Type B pancreatic cell (in vitro differentiated cells): ENCODE measurements around the gene RAPGEF4. TPM values are rescaled to one million over a fixed set of nuclear protein-coding genes. Genes with fewer than 3 reads are reported as not detected.
A peak's percentile ranks its signal among the peaks of the same experiment; 100 is the strongest.

Experiments used
- DNase-seq: peaks from one replicate; pipeline ENCODE4 v3.0.0; 2021; ENCODE audit warnings: mixed read lengths; ENCODE audit not compliant: unreplicated experiment; ENCODE audit errors: extremely low spot score
- H3K27ac Mint-ChIP-seq: 2 replicates; pipeline ENCODE4 v1.8.0; 2021; ENCODE audit warnings: mild to moderate bottlenecking, mixed read lengths
- H3K27me3 Mint-ChIP-seq: 2 replicates; pipeline ENCODE4 v1.8.0; 2021; ENCODE audit warnings: mixed read lengths
- H3K36me3 Mint-ChIP-seq: 2 replicates; pipeline ENCODE4 v1.8.0; 2021; ENCODE audit warnings: mixed read lengths
- H3K4me1 Mint-ChIP-seq: one replicate; pipeline ENCODE4 v1.8.0; 2021; ENCODE audit warnings: mixed read lengths; ENCODE audit not compliant: unreplicated experiment
- H3K4me3 Mint-ChIP-seq: 2 replicates; pipeline ENCODE4 v1.8.0; 2021; ENCODE audit warnings: mild to moderate bottlenecking, mixed read lengths
- H3K9me3 Mint-ChIP-seq: 2 replicates; pipeline ENCODE4 v1.8.0; 2021; ENCODE audit warnings: mixed read lengths
- total RNA-seq: library from RNA; stranded (reverse); gene quantifications from 2 replicates; pipeline ENCODE4 v1.2.1, GENCODE V29; 2021; ENCODE audit warnings: low replicate concordance
- TF ChIP-seq, protein P1 (sequence below): fragments of 200-600 bp; sonication (generic); conservative IDR thresholded peaks from 2 replicates; pipeline ENCODE4 v1.5.0; 2021; ENCODE audit warnings: antibody characterized with exemption, mild to moderate bottlenecking

The RAPGEF4 gene
- total RNA-seq, 1 donor from 2014 or later, result 4.3 TPM

DNA sequence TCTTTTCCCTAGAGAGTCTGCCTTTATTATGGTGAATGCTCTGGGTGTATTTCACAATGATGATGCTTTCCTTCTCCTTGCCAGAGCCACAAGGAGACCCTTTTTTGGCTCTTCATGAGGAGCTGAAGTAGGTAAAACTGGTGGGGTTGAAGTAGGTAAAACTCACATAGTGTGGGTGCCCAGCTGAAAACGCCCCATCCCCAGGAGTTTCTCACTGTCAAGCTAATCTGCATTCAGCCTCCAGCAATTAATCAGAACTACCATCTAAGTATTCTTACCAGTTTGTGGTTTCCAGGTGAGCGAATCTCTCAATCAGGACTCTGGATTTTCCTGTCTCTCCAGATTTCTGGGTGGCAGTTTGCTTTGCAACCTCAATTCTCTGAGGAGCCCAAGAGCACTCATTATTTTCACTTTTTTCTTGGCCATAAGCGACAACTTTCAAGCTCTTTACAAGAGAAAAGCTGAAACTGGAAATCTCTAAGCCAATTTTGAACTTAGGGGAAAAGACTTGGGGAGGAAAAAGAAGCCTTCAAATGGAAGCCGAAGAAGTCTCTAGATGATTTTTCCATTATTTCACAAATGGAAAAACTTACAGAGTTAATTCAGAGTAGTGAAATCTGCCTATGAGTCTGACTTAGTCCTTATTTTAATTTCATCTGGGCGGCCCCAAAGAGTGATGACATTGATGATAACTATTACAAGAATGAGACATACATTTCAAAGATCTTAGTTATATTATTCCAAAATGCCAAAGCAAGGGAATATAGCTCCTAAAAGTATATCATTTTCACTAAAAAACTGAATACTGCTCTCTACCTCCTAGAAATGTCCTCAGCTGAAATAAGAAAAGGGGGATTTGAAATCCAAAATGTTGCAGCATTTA is 218.6 kb downstream of the RAPGEF4 start:
- H3K36me3 Mint-ChIP-seq, result no peaks in the 10 kb centered on the region
- H3K4me3 Mint-ChIP-seq, result peak overlapping the region; percentile 65
- peaks cover 12% of the 10 kb centered on the region for H3K4me1 Mint-ChIP-seq
- no peaks in the 10 kb centered on the region for H3K27me3 Mint-ChIP-seq
- DNase-seq, result no peak
- peak overlapping the region; percentile 89 for H3K27ac Mint-ChIP-seq
- peaks cover 6% of the 10 kb centered on the region for H3K9me3 Mint-ChIP-seq
- TF ChIP-seq, protein P1, sequence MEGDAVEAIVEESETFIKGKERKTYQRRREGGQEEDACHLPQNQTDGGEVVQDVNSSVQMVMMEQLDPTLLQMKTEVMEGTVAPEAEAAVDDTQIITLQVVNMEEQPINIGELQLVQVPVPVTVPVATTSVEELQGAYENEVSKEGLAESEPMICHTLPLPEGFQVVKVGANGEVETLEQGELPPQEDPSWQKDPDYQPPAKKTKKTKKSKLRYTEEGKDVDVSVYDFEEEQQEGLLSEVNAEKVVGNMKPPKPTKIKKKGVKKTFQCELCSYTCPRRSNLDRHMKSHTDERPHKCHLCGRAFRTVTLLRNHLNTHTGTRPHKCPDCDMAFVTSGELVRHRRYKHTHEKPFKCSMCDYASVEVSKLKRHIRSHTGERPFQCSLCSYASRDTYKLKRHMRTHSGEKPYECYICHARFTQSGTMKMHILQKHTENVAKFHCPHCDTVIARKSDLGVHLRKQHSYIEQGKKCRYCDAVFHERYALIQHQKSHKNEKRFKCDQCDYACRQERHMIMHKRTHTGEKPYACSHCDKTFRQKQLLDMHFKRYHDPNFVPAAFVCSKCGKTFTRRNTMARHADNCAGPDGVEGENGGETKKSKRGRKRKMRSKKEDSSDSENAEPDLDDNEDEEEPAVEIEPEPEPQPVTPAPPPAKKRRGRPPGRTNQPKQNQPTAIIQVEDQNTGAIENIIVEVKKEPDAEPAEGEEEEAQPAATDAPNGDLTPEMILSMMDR, result no peak

DNA sequence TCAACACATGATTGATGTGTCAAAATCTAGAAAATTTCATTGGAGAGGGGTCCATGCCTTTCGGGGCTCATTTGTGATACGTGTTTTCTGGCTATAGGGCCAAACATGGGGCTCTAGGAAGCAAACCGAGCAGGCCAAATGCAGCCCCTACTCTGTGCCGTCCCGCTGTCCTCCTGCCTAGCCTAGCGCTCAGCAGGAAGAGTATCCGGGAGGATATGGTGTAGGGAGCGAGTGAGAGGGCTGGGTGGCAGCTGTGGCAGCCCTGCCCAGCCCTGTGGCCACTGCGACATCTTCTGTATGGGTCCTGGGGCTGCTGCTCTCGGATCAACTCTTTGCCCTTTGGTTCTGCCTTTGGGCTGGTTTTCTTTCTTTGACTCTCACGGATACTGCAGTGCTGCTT is 219.9 kb downstream of the RAPGEF4 start:
- H3K36me3 Mint-ChIP-seq, result no peaks in the 10 kb centered on the region
- DNase-seq, result no peak
- no peak overlapping the region for H3K27ac Mint-ChIP-seq
- peaks cover 6% of the 10 kb centered on the region for H3K9me3 Mint-ChIP-seq
- TF ChIP-seq, protein P1, result no peak
- peaks cover 17% of the 10 kb centered on the region for H3K4me1 Mint-ChIP-seq
- H3K27me3 Mint-ChIP-seq, result no peaks in the 10 kb centered on the region
- H3K4me3 Mint-ChIP-seq, result no peak overlapping the region

DNA sequence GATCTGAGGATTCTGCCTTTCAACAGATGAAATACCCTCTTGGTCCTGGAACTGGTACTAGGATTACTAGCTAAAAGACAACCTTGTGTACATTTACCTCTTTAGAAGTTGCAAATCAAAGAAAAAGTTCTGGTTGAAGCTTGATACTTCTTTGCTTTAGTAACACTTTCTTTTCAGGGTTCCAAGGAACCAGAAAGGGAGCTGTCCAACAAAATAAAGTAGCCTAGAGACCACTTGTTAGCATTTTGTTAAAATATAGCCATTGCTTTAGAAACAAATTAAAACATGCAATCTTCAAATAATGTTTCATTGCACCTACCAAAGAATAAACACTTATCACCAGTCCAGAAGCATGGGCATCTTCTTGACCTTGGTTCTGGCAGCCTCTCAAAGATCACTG is 222.1 kb downstream of the RAPGEF4 start:
- TF ChIP-seq, protein P1, result no peak
- Mint-ChIP-seq H3K4me1 (peaks cover 15% of the 10 kb centered on the region), H3K36me3 (no peaks in the 10 kb centered on the region), H3K27me3 (no peaks in the 10 kb centered on the region), H3K9me3 (no peaks in the 10 kb centered on the region), H3K27ac (no peak overlapping the region), H3K4me3 (no peak overlapping the region)
- no peak for DNase-seq

DNA sequence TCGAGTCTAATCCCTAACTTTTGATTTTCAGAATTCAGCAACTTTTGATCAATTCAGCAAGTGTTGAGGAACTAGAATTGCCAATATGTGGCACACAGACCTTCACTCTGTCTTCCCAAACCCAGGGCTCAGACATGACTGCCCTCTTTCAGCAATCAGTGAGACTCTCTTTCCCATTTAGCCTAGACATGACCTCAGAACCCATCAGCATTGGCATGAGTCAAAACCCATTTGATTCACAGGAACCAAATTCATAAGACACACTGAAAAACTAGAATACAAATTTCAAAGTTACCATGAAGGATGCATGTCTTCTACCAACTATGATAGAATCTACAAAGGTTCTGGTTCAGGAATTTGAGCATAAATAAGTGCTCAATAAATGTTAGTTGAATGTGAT is 226.4 kb downstream of the RAPGEF4 start:
- H3K36me3 Mint-ChIP-seq, result no peaks in the 10 kb centered on the region
- DNase-seq, result no peak
- H3K4me3 Mint-ChIP-seq, result no peak overlapping the region
- H3K27ac Mint-ChIP-seq, result no peak overlapping the region
- H3K27me3 Mint-ChIP-seq, result no peaks in the 10 kb centered on the region
- H3K9me3 Mint-ChIP-seq, result no peaks in the 10 kb centered on the region
- H3K4me1 Mint-ChIP-seq, result peaks cover 27% of the 10 kb centered on the region
- TF ChIP-seq, protein P1, result no peak

DNA sequence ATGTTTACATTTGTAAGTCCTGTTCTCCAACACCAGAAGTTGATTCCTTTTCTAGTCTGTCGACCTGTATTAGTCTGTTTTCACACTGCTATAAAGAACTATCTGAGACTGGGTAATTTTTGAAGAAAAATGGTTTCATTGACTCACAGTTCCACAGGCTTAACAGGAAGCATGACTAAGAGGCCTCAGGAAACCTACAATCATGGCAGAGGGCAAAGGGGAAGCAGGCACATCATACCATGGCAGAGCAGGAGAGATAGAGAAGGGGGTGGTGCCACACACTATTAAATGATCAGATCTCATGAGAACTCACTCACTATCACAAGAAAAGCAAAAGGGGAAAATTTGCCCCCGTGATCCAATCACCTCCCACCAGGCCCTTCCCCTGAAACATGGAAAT is 227.2 kb downstream of the RAPGEF4 start:
- TF ChIP-seq, protein P1, result no peak
- no peaks in the 10 kb centered on the region for H3K9me3 Mint-ChIP-seq
- no peak for DNase-seq
- H3K27me3 Mint-ChIP-seq, result no peaks in the 10 kb centered on the region
- H3K36me3 Mint-ChIP-seq, result no peaks in the 10 kb centered on the region
- peaks cover 27% of the 10 kb centered on the region for H3K4me1 Mint-ChIP-seq
- H3K4me3 Mint-ChIP-seq, result no peak overlapping the region
- H3K27ac Mint-ChIP-seq, result no peak overlapping the region
